Stimulated activated CD8-positive, alpha-beta memory T cell treated with anti-CD3 and anti-CD28 coated beads, Interleukin-7, amount 100 ng/mL, for 1 hour (primary cell): ENCODE results near the gene SCN11A.
"Not testable (repeated sequence)": the region's sequence is repeated elsewhere in the genome, so short reads cannot be mapped to it uniquely, and the experiment has no call there.

Experiments used
- DNase-seq, 2 donors: peaks; one replicate each; pipeline ENCODE4 v3.0.0-alpha.2; 2020; ENCODE audit warnings: low read depth in 2 of 2

SCN11A gene

DNA sequence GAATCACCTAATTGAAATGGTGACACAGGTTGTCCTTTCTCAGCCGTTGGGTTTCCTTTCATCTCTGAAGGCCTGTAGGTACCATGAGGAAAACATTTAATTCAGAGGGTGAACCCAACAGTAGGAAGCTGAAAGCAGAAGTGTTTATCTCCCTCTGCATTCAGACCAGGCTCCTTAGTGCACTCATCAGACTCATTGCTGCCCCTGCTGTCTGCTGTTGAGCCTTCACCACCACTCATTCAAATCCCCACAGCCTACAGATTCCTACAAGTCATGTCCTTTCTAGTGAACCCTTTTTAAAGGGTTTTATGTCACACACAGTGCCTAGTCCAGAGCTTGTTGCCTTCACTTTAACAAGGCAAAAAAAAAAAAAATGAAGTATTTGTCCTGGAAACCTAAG is 13.5 kb upstream of the SCN11A start:
- DNase-seq: no peak

GRCh38 chr3:39064646-39065045 is 12.9 kb upstream of the SCN11A start:
- no peak for DNase-seq

DNA sequence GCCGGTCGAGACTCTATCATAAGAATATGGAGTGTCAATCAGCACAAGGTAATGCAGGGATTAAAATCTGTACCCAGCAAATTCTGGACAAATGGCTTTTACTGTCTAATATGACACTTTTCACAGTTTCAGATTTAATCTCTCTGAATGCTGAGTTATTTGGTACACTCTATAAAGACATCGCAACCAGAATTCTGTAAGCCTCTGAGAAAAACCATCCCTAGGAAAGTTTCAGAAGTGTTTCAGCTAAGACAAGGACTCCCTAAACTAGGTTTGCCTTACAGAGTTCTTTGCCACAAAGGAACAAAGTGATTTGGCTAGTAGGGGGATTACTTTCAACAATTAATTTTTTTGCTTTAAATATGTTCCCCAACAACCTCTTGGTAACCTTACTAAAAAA is 11.4 kb upstream of the SCN11A start:
- no peak for DNase-seq

GRCh38 chr3:39062180-39062579 is 10.4 kb upstream of the SCN11A start:
- no peak for DNase-seq

GRCh38 chr3:39061228-39061627 is 9.5 kb upstream of the SCN11A start:
- DNase-seq: not testable (repeated sequence)

- DNase-seq: no peak
Observed at GRCh38 chr3:39056151-39056550, 4.4 kb upstream of the SCN11A start.

DNA sequence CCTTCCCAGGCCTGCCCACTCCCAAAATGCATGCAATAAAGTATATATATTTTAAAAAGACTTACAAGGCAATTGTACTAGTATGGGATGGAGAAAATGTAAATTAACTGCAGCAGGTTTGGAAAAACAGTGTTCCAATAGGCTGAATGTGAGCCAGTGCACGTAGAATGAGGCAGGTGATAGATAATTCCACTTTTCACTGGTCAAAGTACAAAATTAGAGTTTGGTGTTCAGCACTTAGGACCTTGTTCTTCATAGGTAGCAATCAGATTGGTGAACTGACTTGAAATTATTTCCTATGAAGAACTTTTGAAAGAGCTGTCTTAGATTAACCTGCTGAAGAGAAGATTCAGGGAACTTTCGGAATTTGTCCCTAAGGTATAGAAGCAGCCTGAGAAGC is 2.0 kb upstream of the SCN11A start:
- no peak for DNase-seq

- no peak for DNase-seq
Observed at GRCh38 chr3:39052583-39052982, 839 bp upstream of the SCN11A start.

DNA sequence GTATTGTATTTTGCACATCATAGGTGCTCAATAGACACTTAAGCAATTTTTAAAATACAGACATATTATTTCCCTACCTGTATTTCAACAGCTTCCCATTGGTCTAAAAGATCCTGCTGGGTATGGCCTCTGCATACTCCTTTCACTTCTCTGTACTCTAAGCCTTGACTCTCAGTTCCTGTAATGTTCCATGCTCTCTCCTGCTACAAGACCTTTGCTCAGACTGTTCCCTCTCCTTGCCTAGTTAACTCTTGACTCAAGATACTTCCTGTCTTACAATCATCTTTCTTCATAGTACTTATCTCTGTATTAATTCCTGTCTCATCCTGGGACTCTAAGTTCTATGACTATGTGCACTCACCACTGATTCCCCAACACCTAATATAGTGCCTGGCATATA is 1.7 kb downstream of the SCN11A start:
- DNase-seq: no peak

DNA sequence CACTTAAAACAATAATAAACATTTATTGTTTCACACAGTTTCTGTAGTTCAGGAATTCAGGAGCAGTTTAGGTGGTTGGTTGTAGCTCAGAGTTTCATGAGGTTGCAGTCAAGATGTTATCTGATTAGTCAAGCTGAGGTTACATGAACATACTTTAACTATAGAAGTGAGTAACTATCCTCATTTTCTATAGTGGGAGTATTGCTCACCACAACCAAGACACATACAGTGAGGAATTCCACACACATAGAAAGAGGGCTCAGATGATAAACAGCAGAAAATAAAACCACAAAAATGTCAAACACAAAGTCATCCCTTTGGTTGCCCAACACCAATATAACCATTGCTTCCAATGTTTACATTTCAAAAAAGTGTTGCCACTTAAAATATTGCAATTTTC is 13.6 kb downstream of the SCN11A start:
- DNase-seq: no peak

GRCh38 chr3:39029556-39029955 is 22.2 kb downstream of the SCN11A start:
- DNase-seq: no peak

DNA sequence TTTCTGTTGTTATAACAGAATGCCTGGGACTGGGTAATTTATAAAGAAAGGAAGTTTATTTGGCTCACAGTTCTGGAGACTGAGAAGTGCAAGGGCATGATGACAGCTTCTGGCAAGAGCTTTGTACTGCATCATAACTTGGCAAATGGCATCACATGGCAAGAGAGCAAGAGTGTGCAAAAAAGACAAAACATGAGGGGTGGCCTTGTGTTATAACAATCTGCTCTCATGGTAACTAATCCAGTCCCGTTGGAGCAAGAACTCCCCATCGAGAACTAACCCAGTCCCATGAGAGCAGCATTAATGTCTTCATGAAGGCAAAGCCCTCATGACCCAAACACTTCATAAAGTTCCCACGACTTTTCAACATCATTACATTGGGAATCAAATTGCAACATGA is 23.2 kb downstream of the SCN11A start:
- DNase-seq: no peak

GRCh38 chr3:39025222-39025970 is 26.3 kb downstream of the SCN11A start:
- DNase-seq: no peak

- no peak for DNase-seq
Observed at GRCh38 chr3:39024497-39024896, 27.2 kb downstream of the SCN11A start.

- no peak for DNase-seq
Observed at GRCh38 chr3:39022286-39022630, 29.5 kb downstream of the SCN11A start.

DNA sequence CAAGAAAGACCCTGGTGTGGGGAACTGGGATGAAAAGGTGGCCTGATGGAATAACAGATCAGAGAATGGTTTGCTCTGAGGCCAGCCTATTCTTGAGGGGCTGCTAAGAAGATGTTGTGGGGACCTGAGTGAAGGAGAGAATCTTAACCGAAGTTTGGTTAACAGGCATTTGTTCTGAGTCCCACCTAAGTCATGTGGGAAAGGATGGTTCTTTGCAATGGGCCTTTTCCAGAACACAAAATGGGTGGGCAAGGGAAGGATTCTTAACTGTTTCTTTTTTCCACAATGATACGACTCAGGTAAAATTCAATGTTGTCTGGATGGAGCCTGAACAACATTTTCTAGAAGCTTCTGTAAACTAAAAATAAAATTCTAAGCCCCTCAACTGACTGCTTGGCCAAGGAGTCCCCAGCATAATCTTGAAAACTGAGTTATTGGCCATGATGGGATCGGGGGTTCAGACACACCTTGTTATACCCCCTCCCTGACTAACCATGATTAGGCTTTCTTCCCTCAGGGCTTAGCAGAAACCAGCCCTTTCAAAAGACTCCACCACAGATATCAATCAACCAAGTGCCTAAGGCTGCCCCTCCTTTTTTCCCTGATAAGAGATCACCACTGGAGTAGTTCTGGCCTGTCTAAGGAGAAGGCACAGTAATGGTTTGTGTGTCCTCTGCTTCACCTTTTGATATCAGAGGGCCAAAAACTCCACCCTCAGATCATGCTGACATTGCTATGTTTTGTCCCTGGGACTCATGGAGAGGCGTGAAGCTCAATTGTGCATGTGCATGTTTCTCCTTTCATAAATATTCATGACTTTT is 30.1 kb downstream of the SCN11A start:
- DNase-seq: no peak

DNA sequence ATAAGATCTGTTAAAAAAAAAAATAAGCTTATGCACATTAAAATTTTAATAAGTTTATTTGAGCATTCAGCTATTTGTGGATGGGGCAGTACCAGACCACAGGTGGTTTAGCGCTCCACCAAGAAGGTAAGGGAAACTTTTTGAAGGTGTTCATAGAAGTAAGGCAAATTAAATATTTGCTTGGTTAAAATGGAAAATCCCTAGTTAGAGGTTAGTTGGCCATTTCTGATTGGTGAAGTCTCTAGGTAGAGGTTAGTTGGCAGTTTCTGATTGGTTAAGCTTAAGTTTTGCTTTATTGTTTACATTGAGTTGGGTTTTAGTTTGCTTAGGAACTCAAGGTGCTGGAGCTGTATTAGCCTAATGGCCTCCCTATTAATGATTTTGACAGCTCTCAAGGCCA is 30.7 kb downstream of the SCN11A start:
- DNase-seq: no peak

DNA sequence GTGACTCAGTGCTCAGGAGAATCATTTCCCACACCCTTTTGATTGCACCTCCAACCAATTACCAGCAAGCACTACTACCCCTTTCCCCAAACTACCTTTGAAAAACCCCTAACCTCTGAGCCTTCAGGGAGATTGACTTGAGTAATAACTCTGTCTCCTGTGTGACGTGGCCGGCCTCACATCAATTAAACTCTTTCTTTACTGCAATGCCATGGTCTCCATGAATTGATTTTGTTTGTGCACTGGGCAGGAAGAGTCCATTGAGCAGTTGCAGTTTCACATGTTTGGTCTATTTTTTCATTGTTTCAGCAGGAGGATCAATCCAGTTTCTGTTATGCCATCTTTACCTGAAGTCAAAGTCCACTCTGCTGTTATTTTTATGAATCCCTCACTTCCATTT is 32.4 kb downstream of the SCN11A start:
- no peak for DNase-seq

DNA sequence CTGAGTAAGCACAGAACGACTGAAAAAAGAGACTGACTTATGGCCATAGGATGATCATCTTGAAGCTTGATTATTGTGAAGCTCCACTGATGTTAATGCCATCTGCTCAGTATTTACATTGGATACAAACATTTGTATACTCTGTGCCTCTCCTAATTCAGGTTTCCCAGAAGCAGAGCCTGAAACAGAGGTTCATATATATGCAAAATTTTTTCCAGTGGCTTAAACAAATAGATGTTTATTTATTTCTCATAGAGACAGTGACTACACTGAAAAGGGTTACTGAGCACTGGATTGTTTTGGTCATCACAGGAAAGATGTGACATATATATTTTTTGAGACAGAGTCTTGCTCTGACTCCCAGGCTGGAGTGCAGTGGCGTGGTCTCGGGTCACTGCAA is 36.3 kb downstream of the SCN11A start:
- no peak for DNase-seq

DNA sequence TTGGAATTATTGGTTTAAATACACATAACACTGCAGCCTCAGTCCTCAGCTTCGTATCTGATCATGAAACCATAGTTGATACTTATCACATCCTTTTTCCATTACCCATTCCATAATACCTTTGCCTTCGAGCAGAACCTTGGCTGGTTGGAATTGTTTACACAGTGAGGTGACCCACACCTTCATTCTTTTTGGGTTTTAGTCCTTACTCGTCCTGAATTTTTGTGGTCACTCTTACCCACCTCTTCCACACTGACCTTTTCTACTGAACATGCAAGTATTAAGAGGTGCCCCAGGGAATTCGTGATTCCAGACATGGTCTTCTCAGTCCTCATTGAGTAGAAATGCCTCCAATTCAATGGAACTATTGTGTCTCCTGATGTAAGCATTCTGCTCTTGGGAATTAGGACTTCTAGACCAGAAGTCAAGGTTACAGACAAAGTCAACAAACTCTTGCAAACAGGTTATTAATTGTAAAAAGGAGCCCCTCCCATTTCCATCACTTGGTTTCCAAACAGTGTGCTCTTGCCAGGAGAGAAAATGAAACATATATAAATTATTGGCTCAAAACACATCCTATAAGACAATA is 37.7 kb downstream of the SCN11A start:
- no peak for DNase-seq

- DNase-seq: no peak
Observed at GRCh38 chr3:39013289-39013688, 38.5 kb downstream of the SCN11A start.

DNA sequence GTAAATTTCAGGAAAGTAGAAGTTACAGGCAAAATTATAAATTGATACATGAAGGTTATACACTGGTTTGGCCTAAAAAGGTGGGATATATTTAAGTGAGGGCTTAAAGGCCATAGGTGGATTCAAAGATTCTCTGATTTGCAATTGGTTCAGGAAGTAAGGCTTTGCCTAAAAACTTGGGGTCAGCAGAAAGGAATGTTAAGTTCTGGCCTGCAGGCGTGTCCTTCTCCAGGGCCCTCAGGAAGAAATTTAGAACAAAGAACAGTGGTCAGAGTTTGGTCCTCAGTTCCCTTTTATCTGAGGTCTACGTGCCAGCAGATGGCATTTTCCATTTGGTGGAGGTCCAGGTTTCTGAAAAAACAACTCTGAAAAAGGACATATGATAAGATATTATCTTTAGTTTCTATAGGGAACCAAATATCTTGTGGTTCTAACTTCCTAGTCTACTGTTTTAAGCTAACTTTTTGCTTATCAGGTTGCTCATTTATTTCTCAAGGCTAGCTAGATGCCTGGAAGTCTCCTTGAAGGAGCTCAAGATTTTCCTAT is 40.5 kb downstream of the SCN11A start:
- DNase-seq: no peak

GRCh38 chr3:39005295-39005694 is 46.4 kb downstream of the SCN11A start:
- DNase-seq: no peak
